GM12892 (cell line): ENCODE results near the gene LARP4B.

ENCODE experiments used
- POLR2A ChIP-seq: IDR thresholded peaks from 2 replicates; pipeline ENCODE4 v1.6.1; 2011; ENCODE audit warnings: low read depth, low read length, control low read depth
- POLR2AphosphoS5 ChIP-seq: IDR thresholded peaks from 2 replicates; pipeline ENCODE4 v1.6.1; 2011; ENCODE audit warnings: low read depth, low read length, control low read depth
- TAF1 ChIP-seq: IDR thresholded peaks from 2 replicates; pipeline ENCODE4 v1.6.1; 2011; ENCODE audit warnings: low read depth, mild to moderate bottlenecking, control low read depth, low read length, borderline replicate concordance

DNA sequence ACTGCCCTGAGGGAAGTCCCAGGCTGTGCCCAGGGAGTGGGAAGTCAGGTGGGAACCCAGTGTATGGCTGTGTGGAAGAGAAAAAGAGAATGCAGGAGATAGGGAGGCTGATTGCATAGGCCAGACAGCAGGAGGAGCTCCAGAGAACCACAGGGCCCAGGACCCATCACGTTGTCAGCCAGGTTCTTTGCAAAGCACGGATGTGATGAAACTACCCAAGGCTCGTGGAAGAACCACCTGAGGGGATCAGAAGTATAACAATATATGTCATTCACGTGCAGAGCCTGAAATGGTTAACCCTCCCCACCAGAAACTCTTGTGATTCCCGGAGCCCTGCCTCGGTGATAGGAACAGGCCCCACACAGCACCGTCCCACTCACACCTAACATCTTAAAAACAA is 83.6 kb downstream of the LARP4B start:
- no peak for TF ChIP-seq POLR2AphosphoS5
- no peak for TF ChIP-seq POLR2A
- no peak for TF ChIP-seq TAF1
